Gastrocnemius medialis (tissue), 4 donors: ENCODE data around the gene ANXA4.

Experiments
- POLR2A ChIP-seq, 2 donors: fragments of 450-650 bp; IDR thresholded peaks; one replicate each; pipeline ENCODE4 v1.6.1; 2017; ENCODE audit warnings: antibody characterized with exemption in 2 of 2, mild to moderate bottlenecking in 2 of 2, moderate library complexity in 2 of 2
- TF ChIP-seq, protein P1 (sequence below), 5 experiments: fragments of 450-650 bp in 3 of 5; fragments of 200-600 bp in 2 of 5; sonication (generic) in 2 of 5; IDR thresholded peaks in 4 of 5; conservative IDR thresholded peaks in 1 of 5; 1 replicate in 4 of 5; 2 replicates in 1 of 5; pipeline ENCODE4 v1.5.1; 2016 to 2019; ENCODE audit warnings: antibody characterized with exemption in 5 of 5, mild to moderate bottlenecking in 3 of 5, moderate library complexity in 3 of 5

GRCh38 chr2:69770193-69770702 lies 28.3 kb downstream of the ANXA4 start:
- TF ChIP-seq, protein P1, sequence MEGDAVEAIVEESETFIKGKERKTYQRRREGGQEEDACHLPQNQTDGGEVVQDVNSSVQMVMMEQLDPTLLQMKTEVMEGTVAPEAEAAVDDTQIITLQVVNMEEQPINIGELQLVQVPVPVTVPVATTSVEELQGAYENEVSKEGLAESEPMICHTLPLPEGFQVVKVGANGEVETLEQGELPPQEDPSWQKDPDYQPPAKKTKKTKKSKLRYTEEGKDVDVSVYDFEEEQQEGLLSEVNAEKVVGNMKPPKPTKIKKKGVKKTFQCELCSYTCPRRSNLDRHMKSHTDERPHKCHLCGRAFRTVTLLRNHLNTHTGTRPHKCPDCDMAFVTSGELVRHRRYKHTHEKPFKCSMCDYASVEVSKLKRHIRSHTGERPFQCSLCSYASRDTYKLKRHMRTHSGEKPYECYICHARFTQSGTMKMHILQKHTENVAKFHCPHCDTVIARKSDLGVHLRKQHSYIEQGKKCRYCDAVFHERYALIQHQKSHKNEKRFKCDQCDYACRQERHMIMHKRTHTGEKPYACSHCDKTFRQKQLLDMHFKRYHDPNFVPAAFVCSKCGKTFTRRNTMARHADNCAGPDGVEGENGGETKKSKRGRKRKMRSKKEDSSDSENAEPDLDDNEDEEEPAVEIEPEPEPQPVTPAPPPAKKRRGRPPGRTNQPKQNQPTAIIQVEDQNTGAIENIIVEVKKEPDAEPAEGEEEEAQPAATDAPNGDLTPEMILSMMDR (IDR thresholded peaks at IDR 0.05 in 4 of 5, conservative IDR thresholded peaks at IDR 0.05 in 1 of 5), result no peak
- TF ChIP-seq POLR2A (IDR thresholded peaks at IDR 0.05), result peak; percentile 25 to 55
